Measurements from ENCODE around the gene DNLZ. TPM values are rescaled to one million over a fixed set of nuclear protein-coding genes. Genes with fewer than 3 reads are reported as not detected.

The DNLZ gene
- total RNA-seq, 1 donor from 2014 or later = 11.8 TPM

GRCh38 chr9:136372561-136373299 lies 9.2 kb upstream of the DNLZ start:
- no peaks in the 10 kb centered on the region for H3K9me3 Mint-ChIP-seq
- no peaks in the 10 kb centered on the region for H3K36me3 Mint-ChIP-seq
- peaks cover 13% of the 10 kb centered on the region for H3K4me1 Mint-ChIP-seq
- no peak for DNase-seq (ENCODE audit: low spot score in 2 of 2, unreplicated experiment in 2 of 2)
- TF ChIP-seq, protein P1, sequence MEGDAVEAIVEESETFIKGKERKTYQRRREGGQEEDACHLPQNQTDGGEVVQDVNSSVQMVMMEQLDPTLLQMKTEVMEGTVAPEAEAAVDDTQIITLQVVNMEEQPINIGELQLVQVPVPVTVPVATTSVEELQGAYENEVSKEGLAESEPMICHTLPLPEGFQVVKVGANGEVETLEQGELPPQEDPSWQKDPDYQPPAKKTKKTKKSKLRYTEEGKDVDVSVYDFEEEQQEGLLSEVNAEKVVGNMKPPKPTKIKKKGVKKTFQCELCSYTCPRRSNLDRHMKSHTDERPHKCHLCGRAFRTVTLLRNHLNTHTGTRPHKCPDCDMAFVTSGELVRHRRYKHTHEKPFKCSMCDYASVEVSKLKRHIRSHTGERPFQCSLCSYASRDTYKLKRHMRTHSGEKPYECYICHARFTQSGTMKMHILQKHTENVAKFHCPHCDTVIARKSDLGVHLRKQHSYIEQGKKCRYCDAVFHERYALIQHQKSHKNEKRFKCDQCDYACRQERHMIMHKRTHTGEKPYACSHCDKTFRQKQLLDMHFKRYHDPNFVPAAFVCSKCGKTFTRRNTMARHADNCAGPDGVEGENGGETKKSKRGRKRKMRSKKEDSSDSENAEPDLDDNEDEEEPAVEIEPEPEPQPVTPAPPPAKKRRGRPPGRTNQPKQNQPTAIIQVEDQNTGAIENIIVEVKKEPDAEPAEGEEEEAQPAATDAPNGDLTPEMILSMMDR (IDR thresholded peaks at IDR 0.05; ENCODE audit: unreplicated experiment) = no peak
- H3K4me3 Mint-ChIP-seq = peak overlapping the region; percentile 37
- H3K27ac Mint-ChIP-seq = peak overlapping the region; percentile 47
- H3K27me3 Mint-ChIP-seq (ENCODE audit: low read depth) = no peaks in the 10 kb centered on the region

DNA sequence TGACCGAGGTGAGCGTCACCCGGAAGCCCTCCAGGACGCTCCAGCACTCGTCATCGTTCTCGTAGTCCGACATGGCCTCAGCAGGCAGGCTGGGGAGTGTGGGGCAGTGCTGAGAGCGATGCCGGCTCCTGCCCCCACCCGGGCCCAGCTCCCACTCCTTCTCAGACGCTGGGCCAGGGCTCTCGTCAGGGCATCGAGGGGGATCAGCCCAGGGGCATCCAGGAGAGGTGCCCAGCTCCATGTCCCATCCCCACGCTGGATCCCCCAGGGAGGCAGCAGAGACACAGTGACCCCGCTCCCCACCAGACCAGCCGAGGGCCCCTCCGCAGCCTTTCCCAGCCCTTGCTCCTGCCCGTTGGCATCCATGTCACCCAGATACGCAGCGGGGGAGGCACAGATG lies 8.5 kb upstream of the DNLZ start:
- Mint-ChIP-seq H3K27me3 (ENCODE audit: low read depth) (no peaks in the 10 kb centered on the region), H3K4me1 (peaks cover 13% of the 10 kb centered on the region), H3K36me3 (no peaks in the 10 kb centered on the region), H3K9me3 (no peaks in the 10 kb centered on the region), H3K27ac (no peak overlapping the region), H3K4me3 (no peak overlapping the region)
- TF ChIP-seq, protein P1 (IDR thresholded peaks at IDR 0.05; ENCODE audit: unreplicated experiment) = no peak
- no peak for DNase-seq (ENCODE audit: low spot score in 2 of 2, unreplicated experiment in 2 of 2)

DNA sequence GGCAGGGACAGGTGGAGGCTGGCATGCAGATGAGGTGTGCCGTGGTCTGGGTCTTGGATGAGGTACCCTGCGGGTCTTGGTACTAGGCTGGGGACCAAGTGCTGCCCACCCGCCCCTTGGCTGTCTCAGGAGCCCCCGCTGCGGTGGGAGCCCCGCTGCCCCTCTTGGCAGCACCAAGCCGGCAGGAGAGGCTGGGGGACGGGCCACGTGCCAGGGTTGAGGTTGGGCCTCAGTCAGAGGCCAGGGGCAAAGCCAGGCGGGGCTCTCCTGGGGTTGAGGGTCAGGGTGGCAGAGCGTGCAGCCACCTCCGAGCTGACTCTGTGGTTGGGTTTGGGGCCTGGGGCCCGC lies 8.0 kb upstream of the DNLZ start:
- DNase-seq (ENCODE audit: low spot score in 2 of 2, unreplicated experiment in 2 of 2) = no peak
- peaks cover 13% of the 10 kb centered on the region for H3K4me1 Mint-ChIP-seq
- H3K27me3 Mint-ChIP-seq (ENCODE audit: low read depth) = no peaks in the 10 kb centered on the region
- no peaks in the 10 kb centered on the region for H3K36me3 Mint-ChIP-seq
- no peak overlapping the region for H3K4me3 Mint-ChIP-seq
- TF ChIP-seq, protein P1 (IDR thresholded peaks at IDR 0.05; ENCODE audit: unreplicated experiment) = no peak
- H3K27ac Mint-ChIP-seq = no peak overlapping the region
- H3K9me3 Mint-ChIP-seq = no peaks in the 10 kb centered on the region

- Mint-ChIP-seq H3K27ac (no peak overlapping the region), H3K9me3 (no peaks in the 10 kb centered on the region), H3K27me3 (ENCODE audit: low read depth) (no peaks in the 10 kb centered on the region), H3K36me3 (no peaks in the 10 kb centered on the region), H3K4me3 (no peak overlapping the region), H3K4me1 (peaks cover 13% of the 10 kb centered on the region)
- DNase-seq (ENCODE audit: low spot score in 2 of 2, unreplicated experiment in 2 of 2) = no peak
- TF ChIP-seq, protein P1 (IDR thresholded peaks at IDR 0.05; ENCODE audit: unreplicated experiment) = no peak
These were observed 7.4 kb upstream of the DNLZ start for GRCh38 chr9:136370687-136371532.

DNA sequence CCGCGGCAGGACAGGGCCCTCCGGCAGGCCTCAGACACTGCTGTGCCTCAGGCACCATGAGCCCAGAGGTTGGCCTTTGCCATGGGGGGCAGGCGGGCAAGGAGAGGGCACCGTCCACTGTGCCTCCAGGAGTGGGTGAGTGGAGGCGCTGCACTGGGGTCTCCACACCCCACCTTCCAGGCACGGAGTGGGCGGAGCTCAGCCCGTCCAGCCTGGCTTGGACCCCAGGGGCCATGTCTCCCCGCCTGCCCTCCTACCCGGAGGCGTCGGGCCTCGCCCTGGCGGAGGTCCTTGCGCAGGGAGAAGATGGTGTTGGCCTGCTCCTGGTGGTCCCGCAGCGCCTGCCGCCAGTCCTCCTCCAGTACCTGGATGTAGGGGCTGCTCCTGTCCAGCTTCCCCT lies 6.5 kb upstream of the DNLZ start:
- no peak for DNase-seq (ENCODE audit: low spot score in 2 of 2, unreplicated experiment in 2 of 2)
- H3K27me3 Mint-ChIP-seq (ENCODE audit: low read depth) = no peaks in the 10 kb centered on the region
- TF ChIP-seq, protein P1 (IDR thresholded peaks at IDR 0.05; ENCODE audit: unreplicated experiment) = no peak
- H3K36me3 Mint-ChIP-seq = no peaks in the 10 kb centered on the region
- no peak overlapping the region for H3K27ac Mint-ChIP-seq
- no peak overlapping the region for H3K4me3 Mint-ChIP-seq
- no peaks in the 10 kb centered on the region for H3K9me3 Mint-ChIP-seq
- peaks cover 16% of the 10 kb centered on the region for H3K4me1 Mint-ChIP-seq
